Transverse colon (tissue), 4 donors: ENCODE results near the gene VN1R5.

Experiments used
- EP300 ChIP-seq: sonication (generic); formaldehyde crosslinking; IDR thresholded peaks from one replicate; pipeline ENCODE4 v1.6.1; 2017; ENCODE audit warnings: antibody characterized with exemption, low read depth
- POLR2A ChIP-seq: fragments of 450-650 bp; IDR thresholded peaks from one replicate; pipeline ENCODE4 v1.6.1; 2016; ENCODE audit warnings: antibody characterized with exemption, mild to moderate bottlenecking, moderate library complexity
- POLR2AphosphoS5 ChIP-seq, 3 donors: sonication (generic); formaldehyde crosslinking; IDR thresholded peaks; one replicate each; pipeline ENCODE4 v1.6.1; 2016; ENCODE audit warnings: antibody characterized with exemption in 3 of 3
- TF ChIP-seq, protein P1 (sequence below), 5 experiments: fragments of 200-600 bp in 3 of 5; fragments of 450-650 bp in 2 of 5; sonication (generic) in 3 of 5; IDR thresholded peaks; 1 replicate in 2 of 5; 2 replicates in 3 of 5; pipeline ENCODE4 v1.5.1; 2016 to 2017; ENCODE audit warnings: antibody characterized with exemption in 5 of 5, inconsistent platforms in 3 of 5, mild to moderate bottlenecking in 2 of 5, moderate library complexity in 1 of 5

DNA sequence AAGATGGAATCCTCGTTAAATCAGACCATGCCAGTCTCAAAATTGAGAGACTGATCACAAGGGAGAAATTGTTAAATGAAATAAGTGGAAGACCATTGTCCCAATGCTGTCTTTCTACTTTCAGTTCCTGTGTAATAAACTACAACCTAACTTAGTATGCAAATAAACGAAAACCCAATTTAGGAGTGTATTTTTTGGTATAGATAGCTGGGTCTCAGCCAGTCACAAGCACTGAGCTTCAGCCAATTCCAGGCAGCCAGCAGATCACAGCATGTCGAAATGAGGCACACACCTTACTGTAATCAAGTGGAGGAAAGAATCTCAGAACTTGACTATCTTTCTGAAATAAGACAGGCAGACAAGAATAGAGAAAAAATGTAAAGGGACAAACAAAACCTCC is 33.0 kb upstream of the VN1R5 start:
- TF ChIP-seq, protein P1, sequence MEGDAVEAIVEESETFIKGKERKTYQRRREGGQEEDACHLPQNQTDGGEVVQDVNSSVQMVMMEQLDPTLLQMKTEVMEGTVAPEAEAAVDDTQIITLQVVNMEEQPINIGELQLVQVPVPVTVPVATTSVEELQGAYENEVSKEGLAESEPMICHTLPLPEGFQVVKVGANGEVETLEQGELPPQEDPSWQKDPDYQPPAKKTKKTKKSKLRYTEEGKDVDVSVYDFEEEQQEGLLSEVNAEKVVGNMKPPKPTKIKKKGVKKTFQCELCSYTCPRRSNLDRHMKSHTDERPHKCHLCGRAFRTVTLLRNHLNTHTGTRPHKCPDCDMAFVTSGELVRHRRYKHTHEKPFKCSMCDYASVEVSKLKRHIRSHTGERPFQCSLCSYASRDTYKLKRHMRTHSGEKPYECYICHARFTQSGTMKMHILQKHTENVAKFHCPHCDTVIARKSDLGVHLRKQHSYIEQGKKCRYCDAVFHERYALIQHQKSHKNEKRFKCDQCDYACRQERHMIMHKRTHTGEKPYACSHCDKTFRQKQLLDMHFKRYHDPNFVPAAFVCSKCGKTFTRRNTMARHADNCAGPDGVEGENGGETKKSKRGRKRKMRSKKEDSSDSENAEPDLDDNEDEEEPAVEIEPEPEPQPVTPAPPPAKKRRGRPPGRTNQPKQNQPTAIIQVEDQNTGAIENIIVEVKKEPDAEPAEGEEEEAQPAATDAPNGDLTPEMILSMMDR (IDR thresholded peaks at IDR 0.05), result no peak
- TF ChIP-seq POLR2A, result no peak
- no peak for TF ChIP-seq POLR2AphosphoS5 (IDR thresholded peaks at IDR 0.05)
- no peak for TF ChIP-seq EP300
